IMR-90 (cell line): ENCODE data around the gene APOE. TPM values are rescaled to one million over a fixed set of nuclear protein-coding genes. Genes with fewer than 3 reads are reported as not detected.
A peak's percentile ranks its signal among the peaks of the same experiment; 100 is the strongest.

Experiments used
- ATAC-seq: fragments of 200-7000 bp; cut with Tn5 transposase; 2 replicates; pipeline ENCODE4 v1.9.1; 2020; ENCODE audit warnings: low read depth, mild to moderate bottlenecking, moderate library complexity
- BruUV-seq: library from RNA; stranded (reverse); fragments of 400-500 nt; replicated peaks from 2 replicates; lab custom pipeline; 2021; lab: Mats Ljungman, UMichigan
- CTCF ChIA-PET: fragments of 300-600 bp; formaldehyde crosslinking; extraction: SDS; loops from one replicate; lab custom pipeline; 2021; ENCODE audit warnings: antibody characterized with exemption; lab: Yijun Ruan, JAX
- POLR2A ChIA-PET: fragments of 300-600 bp; sonication (Branson Sonifier 250); formaldehyde crosslinking; loops from one replicate; lab custom pipeline; 2022; ENCODE audit warnings: antibody characterized with exemption; ENCODE audit not compliant: unreplicated experiment; lab: Charles Lee
- DNase-seq: peaks from one replicate; pipeline ENCODE4 v3.0.0; 2013
- H2AFZ ChIP-seq: replicated peaks from 2 replicates; pipeline ENCODE3; 2013; ENCODE audit warnings: low read length, mild to moderate bottlenecking; ENCODE audit not compliant: poor library complexity
- H2AK5ac ChIP-seq: 2 replicates; pipeline ENCODE4 v1.6.1; 2013; ENCODE audit warnings: low read depth, low read length, inconsistent platforms
- H2AK9ac ChIP-seq: replicated peaks from 2 replicates; pipeline ENCODE3; 2013; ENCODE audit warnings: mild to moderate bottlenecking, low read depth, low read length, moderate library complexity; ENCODE audit not compliant: poor library complexity
- H2BK120ac ChIP-seq: 2 replicates; pipeline ENCODE4 v1.6.1; 2013; ENCODE audit warnings: low read depth, low read length, inconsistent platforms
- H2BK15ac ChIP-seq: 3 replicates; pipeline ENCODE4 v1.6.1; 2013; ENCODE audit warnings: low read depth, low read length, inconsistent platforms
- H2BK20ac ChIP-seq: 2 replicates; pipeline ENCODE4 v1.6.1; 2013; ENCODE audit warnings: low read depth, mild to moderate bottlenecking, inconsistent platforms, low read length, moderate library complexity
- H2BK5ac ChIP-seq: 2 replicates; pipeline ENCODE4 v1.6.1; 2013; ENCODE audit warnings: mild to moderate bottlenecking, low read depth, low read length, inconsistent platforms; ENCODE audit not compliant: poor library complexity, severe bottlenecking
- H3K14ac ChIP-seq: replicated peaks from 2 replicates; pipeline ENCODE4 v1.6.1; 2013; ENCODE audit warnings: low read depth, low read length, inconsistent platforms
- H3K18ac ChIP-seq: 2 replicates; pipeline ENCODE4 v1.6.1; 2013; ENCODE audit warnings: low read depth, low read length, control low read depth
- H3K23ac ChIP-seq: 2 replicates; pipeline ENCODE4 v1.6.1; 2013; ENCODE audit warnings: low read depth, low read length, inconsistent platforms
- H3K27ac ChIP-seq: 2 replicates; pipeline ENCODE4 v1.5.1; 2013; ENCODE audit warnings: mild to moderate bottlenecking, control low read depth, low read length; ENCODE audit not compliant: insufficient read depth
- H3K27me3 ChIP-seq: 2 replicates; pipeline ENCODE4 v1.6.1; 2013; ENCODE audit warnings: low read length; ENCODE audit not compliant: control insufficient read depth, insufficient read depth
- H3K36me3 ChIP-seq: 2 replicates; pipeline ENCODE4 v1.6.1; 2013; ENCODE audit warnings: low read length, mixed read lengths; ENCODE audit not compliant: control insufficient read depth, insufficient read depth
- H3K4ac ChIP-seq: 2 replicates; pipeline ENCODE4 v1.6.1; 2013; ENCODE audit warnings: low read depth, low read length, inconsistent platforms
- H3K4me1 ChIP-seq: 2 replicates; pipeline ENCODE4 v1.6.1; 2013; ENCODE audit warnings: low read length, mixed read lengths; ENCODE audit not compliant: control insufficient read depth, insufficient read depth
- H3K4me2 ChIP-seq: 2 replicates; pipeline ENCODE4 v1.6.1; 2013; ENCODE audit warnings: low read depth, mild to moderate bottlenecking, control low read depth, low read length, moderate library complexity
- H3K4me3 ChIP-seq: 2 replicates; pipeline ENCODE4 v1.5.1; 2013; ENCODE audit warnings: low read depth, mild to moderate bottlenecking, control low read depth, low read length, moderate library complexity; ENCODE audit not compliant: insufficient read depth
- H3K56ac ChIP-seq: 2 replicates; pipeline ENCODE4 v1.6.1; 2013; ENCODE audit warnings: low read length, inconsistent platforms; ENCODE audit not compliant: insufficient read depth; ENCODE audit errors: extremely low read depth
- H3K79me1 ChIP-seq, 2 experiments: 2 replicates each; pipeline ENCODE4 v1.6.1; 2013; ENCODE audit warnings: low read length in 2 of 2, inconsistent platforms in 1 of 2, low read depth in 1 of 2
- H3K9ac ChIP-seq: 2 replicates; pipeline ENCODE4 v1.6.1; 2013; ENCODE audit warnings: low read depth, low read length, control low read depth
- H3K9me1 ChIP-seq: 2 replicates; pipeline ENCODE4 v1.6.1; 2013; ENCODE audit warnings: low read length, inconsistent platforms; ENCODE audit not compliant: insufficient read depth
- H3K9me3 ChIP-seq: 2 replicates; pipeline ENCODE4 v1.6.1; 2013; ENCODE audit warnings: low read length; ENCODE audit not compliant: control insufficient read depth, insufficient read depth
- H4K20me1 ChIP-seq: 2 replicates; pipeline ENCODE4 v1.6.1; 2013; ENCODE audit warnings: low read length, inconsistent platforms; ENCODE audit not compliant: insufficient read depth
- H4K5ac ChIP-seq: 2 replicates; pipeline ENCODE4 v1.6.1; 2013; ENCODE audit warnings: mild to moderate bottlenecking, low read depth, low read length, control low read depth
- H4K8ac ChIP-seq, 2 experiments: 2 replicates each; pipeline ENCODE4 v1.6.1; 2013; ENCODE audit warnings: low read depth in 2 of 2, low read length in 2 of 2, control low read depth in 1 of 2, inconsistent platforms in 1 of 2
- H4K91ac ChIP-seq: 2 replicates; pipeline ENCODE4 v1.6.1; 2013; ENCODE audit warnings: low read depth, low read length, inconsistent platforms; ENCODE audit not compliant: insufficient read depth
- CEBPB ChIP-seq: IDR thresholded peaks from 2 replicates; pipeline ENCODE4 v1.6.1; 2012; ENCODE audit warnings: low read depth, low read length, improper control_type of control experiment
- CHD1 ChIP-seq: IDR thresholded peaks from 2 replicates; pipeline ENCODE4 v1.6.1; 2012; ENCODE audit warnings: low read depth, low read length, improper control_type of control experiment
- CTCF ChIP-seq: conservative IDR thresholded peaks from 2 replicates; pipeline ENCODE4 v1.5.1; 2012; ENCODE audit warnings: mild to moderate bottlenecking, low read depth, low read length, improper control_type of control experiment
- ELK1 ChIP-seq: fragments of 150-350 bp; IDR thresholded peaks from 2 replicates; pipeline ENCODE4 v1.6.1; 2016; ENCODE audit warnings: low read depth, mild to moderate bottlenecking, low read length, moderate library complexity, borderline replicate concordance
- FOS ChIP-seq: fragments of 150-350 bp; IDR thresholded peaks from 2 replicates; pipeline ENCODE4 v1.6.1; 2016; ENCODE audit warnings: low read depth, low read length
- MAFK ChIP-seq: IDR thresholded peaks from 2 replicates; pipeline ENCODE4 v1.6.1; 2012; ENCODE audit warnings: low read depth, low read length, improper control_type of control experiment
- MAZ ChIP-seq: IDR thresholded peaks from 2 replicates; pipeline ENCODE4 v1.6.1; 2012; ENCODE audit warnings: low read depth, mild to moderate bottlenecking, low read length, improper control_type of control experiment, moderate library complexity, borderline replicate concordance
- MXI1 ChIP-seq: IDR thresholded peaks from 2 replicates; pipeline ENCODE4 v1.6.1; 2012; ENCODE audit warnings: low read depth, mild to moderate bottlenecking, low read length, moderate library complexity, borderline replicate concordance
- NFE2L2 ChIP-seq: fragments of 150-350 bp; IDR thresholded peaks from 2 replicates; pipeline ENCODE4 v1.6.1; 2016; ENCODE audit warnings: low read depth, mild to moderate bottlenecking, low read length
- POLR2A ChIP-seq: IDR thresholded peaks from 2 replicates; pipeline ENCODE4 v1.6.1; 2012; ENCODE audit warnings: mild to moderate bottlenecking, low read depth, low read length
- RAD21 ChIP-seq: IDR thresholded peaks from 2 replicates; pipeline ENCODE4 v1.6.1; 2012; ENCODE audit warnings: low read length, improper control_type of control experiment
- RCOR1 ChIP-seq: IDR thresholded peaks from 2 replicates; pipeline ENCODE4 v1.6.1; 2012; ENCODE audit warnings: mild to moderate bottlenecking, low read length, improper control_type of control experiment; ENCODE audit not compliant: insufficient replicate concordance
- RFX5 ChIP-seq: IDR thresholded peaks from 2 replicates; pipeline ENCODE4 v1.8.0; 2012; ENCODE audit warnings: low read depth, mild to moderate bottlenecking, low read length, moderate library complexity
- SMC3 ChIP-seq: fragments of 150-350 bp; IDR thresholded peaks from 2 replicates; pipeline ENCODE4 v1.6.1; 2016; ENCODE audit warnings: low read depth, mild to moderate bottlenecking, antibody characterized with exemption, low read length, moderate library complexity
- USF2 ChIP-seq: fragments of 150-350 bp; IDR thresholded peaks from 2 replicates; pipeline ENCODE4 v1.6.1; 2017; ENCODE audit warnings: mild to moderate bottlenecking, antibody characterized with exemption, low read length, low read depth
- WGBS, 2 experiments: methylation state at CpG; one replicate each; pipeline versions ENCODE4 v1.1.5 to v1.1.7; 2013; ENCODE audit warnings: missing lambda C conversion rate in 2 of 2; ENCODE audit not compliant: insufficient read length in 1 of 2; ENCODE audit errors: extremely low coverage in 2 of 2; 5-methylcytosine and 5-hydroxymethylcytosine counted together
- dilution Hi-C: fragments of 300-500 bp; cut with HindIII; formaldehyde crosslinking; loops from one replicate; pipeline ENCODE4 v1.14.3; 2018; ENCODE audit warnings: low sequenced_read_pairs; ENCODE audit not compliant: unreplicated experiment
- in situ Hi-C: fragments of 300-500 bp; cut with MboI; formaldehyde crosslinking; loops from 3 replicates; pipeline ENCODE4 v1.14.3; 2019; ENCODE audit warnings: low sequenced_read_pairs, inconsistent platforms, mixed read lengths
- intact Hi-C: fragments of 100-400 bp; cut with micrococcal nuclease; formaldehyde crosslinking; loops from 2 replicates; pipeline ENCODE4 v1.10.0; 2022
- polyA plus RNA-seq, 3 experiments: library from polyadenylated mRNA; depleted of rRNA; stranded (reverse); fragments of >200 nt; gene quantifications; 2 replicates each; pipeline ENCODE4 v1.2.3, GENCODE V29; 2012; ENCODE audit warnings: low replicate concordance in 1 of 3
- total RNA-seq: library from RNA; depleted of rRNA; stranded (reverse); fragments of >200 nt; gene quantifications from 2 replicates; pipeline ENCODE4 v1.2.3, GENCODE V29; 2012

Gene APOE
- total and polyA plus RNA-seq, 2 of the 4 experiments (the other 2 are of a cell fraction), result 0.18 to 2.0 TPM

- peak overlapping the region; percentile 81 for H3K4ac ChIP-seq
- intact Hi-C loops (loop anchor here (2.0 kb wide), 1 partner anchor 43 kb away; the partner anchor contains the start of gene NECTIN2), in situ Hi-C loops (no loop called here), dilution Hi-C loops (no loop called here)
- H3K4me2 ChIP-seq, result peak overlapping the region; percentile 81
- DNase-seq (no peak), ATAC-seq (no peak)
- H4K20me1 ChIP-seq, result peaks cover 10% of the 10 kb centered on the region; the same call in 1 of the 2 replicates
- H3K56ac ChIP-seq, result peak overlapping the region; percentile 74
- H4K91ac ChIP-seq, result peak overlapping the region; percentile 42; the same call in 1 of the 2 replicates
- no peak overlapping the region; the same call in 1 of the 2 replicates for H2BK120ac ChIP-seq
- ChIA-PET POLR2A (no interaction called here), CTCF (interaction anchor here (1.1 kb wide), 1 partner anchor 35 kb away, joined by 3 read pairs; no protein-coding TSS in a partner anchor)
- H3K27me3 ChIP-seq, result no peaks in the 10 kb centered on the region
- 0 out of 2 replicates have a peak overlapping the region, but pooled peaks have one; percentile 32 for H3K23ac ChIP-seq
- peak overlapping the region; percentile 89 for H3K14ac ChIP-seq
- H2AK5ac ChIP-seq, result peak overlapping the region; percentile 51; the same call in 1 of the 2 replicates
- H3K18ac ChIP-seq, result no peak overlapping the region
- no peak overlapping the region for H2BK5ac ChIP-seq
- H3K9ac ChIP-seq, result peak overlapping the region; percentile 17; the same call in 1 of the 2 replicates
- no peaks in the 10 kb centered on the region for H3K9me3 ChIP-seq
- BruUV-seq, result no TSS peak
- peaks cover 13 to 34% of the 10 kb centered on the region in 2 experiments for H3K79me1 ChIP-seq
- no peak overlapping the region for H4K5ac ChIP-seq
- H2BK20ac ChIP-seq, result no peak overlapping the region
- peak overlapping the region; percentile 37; the same call in 1 of the 2 replicates for H3K27ac ChIP-seq
- no peak overlapping the region for H2BK15ac ChIP-seq
- peak overlapping the region; percentile 91 for H2AFZ ChIP-seq
- 52% methylated on average over 11 of the region's 17 CpGs; no CpG with 5 or more reads in 1 of the 2 experiments for WGBS, 2 experiments
- H4K8ac ChIP-seq, result peak overlapping the region; percentile 45 to 94
- peaks cover 39% of the 10 kb centered on the region for H3K36me3 ChIP-seq
- peak overlapping the region; percentile 49 for H3K4me3 ChIP-seq
- peak overlapping the region; percentile 87 for H2AK9ac ChIP-seq
- peaks cover 4% of the 10 kb centered on the region for H3K4me1 ChIP-seq
- H3K9me1 ChIP-seq, result peaks cover 7% of the 10 kb centered on the region
- TF ChIP-seq CTCF, result no peak
- no peak for TF ChIP-seq USF2
- no peak for TF ChIP-seq POLR2A
- TF ChIP-seq CHD1, result no peak
- TF ChIP-seq RAD21, result no peak
- TF ChIP-seq FOS, result no peak
- no peak for TF ChIP-seq NFE2L2
- no peak for TF ChIP-seq MXI1
- no peak for TF ChIP-seq SMC3
- no peak for TF ChIP-seq RFX5
- TF ChIP-seq MAZ, result no peak
- TF ChIP-seq CEBPB, result no peak
- TF ChIP-seq MAFK, result no peak
- TF ChIP-seq RCOR1, result no peak
- no peak for TF ChIP-seq ELK1
These were observed 15.7 kb upstream of the APOE start for GRCh38 chr19:44889830-44890365.
